NCI-H446 (cell line): Measurements from ENCODE around the gene CDC34.
"Not testable (repeated sequence)": the region's sequence is repeated elsewhere in the genome, so short reads cannot be mapped to it uniquely, and the experiment has no call there.

ENCODE experiments used
- DNase-seq, 2 experiments: peaks; one replicate each; lab custom pipeline; 2025; lab: John Stamatoyannopoulos, UW

Gene CDC34

GRCh38 chr19:573519-573825, 41.9 kb downstream of the CDC34 start:
- no peak for DNase-seq

GRCh38 chr19:574658-575526, 43.3 kb downstream of the CDC34 start:
- DNase-seq, result no peak

- no peak for DNase-seq
Observed at GRCh38 chr19:575527-576506, 44.3 kb downstream of the CDC34 start.

GRCh38 chr19:576768-577438, 45.3 kb downstream of the CDC34 start:
- DNase-seq, result no peak

GRCh38 chr19:577439-578392, 46.2 kb downstream of the CDC34 start:
- DNase-seq, result no peak

GRCh38 chr19:579111-579841, 47.7 kb downstream of the CDC34 start:
- DNase-seq, result no peak

- no peak for DNase-seq
Observed at GRCh38 chr19:579842-580155, 48.2 kb downstream of the CDC34 start.

GRCh38 chr19:580274-580835, 48.8 kb downstream of the CDC34 start:
- no peak for DNase-seq

GRCh38 chr19:581399-582111, 50.0 kb downstream of the CDC34 start:
- DNase-seq, result no peak

GRCh38 chr19:582497-583197, 51.1 kb downstream of the CDC34 start:
- no peak for DNase-seq

- DNase-seq, result no peak
Observed at GRCh38 chr19:583198-583967, 51.8 kb downstream of the CDC34 start.

GRCh38 chr19:583968-584239, 52.3 kb downstream of the CDC34 start:
- no peak for DNase-seq

- DNase-seq, result peak in 1 of 2 experiments; percentile 63
Observed at GRCh38 chr19:584240-585001, 52.9 kb downstream of the CDC34 start.

- DNase-seq, result not testable (repeated sequence)
Observed at GRCh38 chr19:585146-585545, 53.6 kb downstream of the CDC34 start.

- no peak for DNase-seq
Observed at GRCh38 chr19:585551-586110, 54.1 kb downstream of the CDC34 start.

- DNase-seq, result peak; percentile 82 to 96
Observed at GRCh38 chr19:588093-588740, 56.7 kb downstream of the CDC34 start.
